Activated CD8-positive, alpha-beta T cell treated with anti-CD3 and anti-CD28 coated beads for 36 hours (primary cell): Measurements from ENCODE around the gene AHCYL2. TPM values are rescaled to one million over a fixed set of nuclear protein-coding genes. Genes with fewer than 3 reads are reported as not detected.
A peak's percentile ranks its signal among the peaks of the same experiment; 100 is the strongest.

ENCODE experiments used
- ATAC-seq: fragments of 200-7000 bp; cut with Tn5 transposase; one replicate; pipeline ENCODE4 v1.10.0; 2021; ENCODE audit warnings: mild to moderate bottlenecking, moderate library complexity
- CTCF ChIA-PET: fragments of 350-600 bp; sonication (Branson Sonifier 250); formaldehyde crosslinking; loops from one replicate; lab custom pipeline; 2021; ENCODE audit warnings: antibody characterized with exemption; lab: Charles Lee
- POLR2A ChIA-PET: fragments of 350-600 bp; sonication (Branson Sonifier 250); formaldehyde crosslinking; loops from one replicate; lab custom pipeline; 2021; ENCODE audit warnings: antibody characterized with exemption; lab: Charles Lee
- DNase-seq: peaks from one replicate; pipeline ENCODE4 v3.0.0-alpha.2; 2020
- H3K27ac Mint-ChIP-seq: one replicate; pipeline ENCODE4 v1.8.0; 2021; ENCODE audit warnings: mild to moderate bottlenecking, mixed read lengths
- H3K27me3 Mint-ChIP-seq: one replicate; pipeline ENCODE4 v1.8.0; 2021; ENCODE audit warnings: mixed read lengths
- H3K36me3 Mint-ChIP-seq: one replicate; pipeline ENCODE4 v1.8.0; 2021; ENCODE audit warnings: low read depth, mixed read lengths
- H3K4me1 Mint-ChIP-seq: one replicate; pipeline ENCODE4 v1.8.0; 2021; ENCODE audit warnings: low read depth, mixed read lengths
- H3K4me3 Mint-ChIP-seq: one replicate; pipeline ENCODE4 v1.8.0; 2021; ENCODE audit warnings: mild to moderate bottlenecking, moderate library complexity, mixed read lengths
- H3K9me3 Mint-ChIP-seq: one replicate; pipeline ENCODE4 v1.8.0; 2021; ENCODE audit warnings: mixed read lengths
- CTCF ChIP-seq: fragments of 200-600 bp; IDR thresholded peaks from one replicate; pipeline ENCODE4 v1.8.0; 2022; ENCODE audit warnings: antibody characterized with exemption, mild to moderate bottlenecking
- intact Hi-C: fragments of 100-400 bp; cut with micrococcal nuclease; formaldehyde crosslinking; loops from one replicate; pipeline ENCODE4 v1.10.0; 2022
- total RNA-seq, 2 experiments: library from RNA; stranded (reverse); gene quantifications; one replicate each; pipeline ENCODE4 v1.2.3, GENCODE V29; 2021

AHCYL2 gene
- total RNA-seq, 2 experiments from 2014 or later: 8.1 to 9.6 TPM

GRCh38 chr7:129222064-129222463, 2.8 kb upstream of the AHCYL2 start:
- POLR2A ChIA-PET: interaction anchor here (1.5 to 1.6 kb wide), 2 partner anchors 41 to 50 kb away, joined by 3 to 4 read pairs; no protein-coding TSS in a partner anchor
- H3K27me3 Mint-ChIP-seq: peaks cover 4% of the 10 kb centered on the region
- H3K36me3 Mint-ChIP-seq: no peaks in the 10 kb centered on the region
- peaks cover 23% of the 10 kb centered on the region for H3K4me1 Mint-ChIP-seq
- TF ChIP-seq CTCF: no peak
- peak overlapping the region; percentile 43 for H3K4me3 Mint-ChIP-seq
- peak overlapping the region; percentile 4 for H3K27ac Mint-ChIP-seq
- CTCF ChIA-PET: interaction anchor here (0.7 to 15.1 kb wide), 13 partner anchors 9 to 604 kb away, joined by 3 to 320 read pairs (median 3); no protein-coding TSS in a partner anchor
- intact Hi-C loops: loop anchor here (10.0 kb wide), 1 partner anchor 253 kb away; no protein-coding TSS in a partner anchor
- ATAC-seq (no peak), DNase-seq (no peak)
- H3K9me3 Mint-ChIP-seq: no peaks in the 10 kb centered on the region

GRCh38 chr7:129225206-129225930, 538 bp downstream of the AHCYL2 start:
- no peak for TF ChIP-seq CTCF
- intact Hi-C loops: loop anchor here (10.0 kb wide), 1 partner anchor 249 kb away; no protein-coding TSS in a partner anchor
- peak; percentile 50 for ATAC-seq
- Mint-ChIP-seq H3K27me3 (no peaks in the 10 kb centered on the region), H3K4me1 (peaks cover 25% of the 10 kb centered on the region), H3K9me3 (no peaks in the 10 kb centered on the region), H3K27ac (peak overlapping the region; percentile 77), H3K4me3 (peak overlapping the region; percentile 79), H3K36me3 (no peaks in the 10 kb centered on the region)
- POLR2A ChIA-PET: interaction anchor here (0.6 to 1.5 kb wide), 6 partner anchors 11 to 70 kb away, joined by 3 to 5 read pairs (median 3); no protein-coding TSS in a partner anchor
- CTCF ChIA-PET: interaction anchor here (0.9 to 15.1 kb wide), 8 partner anchors 10 to 73 kb away, joined by 3 to 320 read pairs (median 6); no protein-coding TSS in a partner anchor
- DNase-seq: peak; percentile 69

DNA sequence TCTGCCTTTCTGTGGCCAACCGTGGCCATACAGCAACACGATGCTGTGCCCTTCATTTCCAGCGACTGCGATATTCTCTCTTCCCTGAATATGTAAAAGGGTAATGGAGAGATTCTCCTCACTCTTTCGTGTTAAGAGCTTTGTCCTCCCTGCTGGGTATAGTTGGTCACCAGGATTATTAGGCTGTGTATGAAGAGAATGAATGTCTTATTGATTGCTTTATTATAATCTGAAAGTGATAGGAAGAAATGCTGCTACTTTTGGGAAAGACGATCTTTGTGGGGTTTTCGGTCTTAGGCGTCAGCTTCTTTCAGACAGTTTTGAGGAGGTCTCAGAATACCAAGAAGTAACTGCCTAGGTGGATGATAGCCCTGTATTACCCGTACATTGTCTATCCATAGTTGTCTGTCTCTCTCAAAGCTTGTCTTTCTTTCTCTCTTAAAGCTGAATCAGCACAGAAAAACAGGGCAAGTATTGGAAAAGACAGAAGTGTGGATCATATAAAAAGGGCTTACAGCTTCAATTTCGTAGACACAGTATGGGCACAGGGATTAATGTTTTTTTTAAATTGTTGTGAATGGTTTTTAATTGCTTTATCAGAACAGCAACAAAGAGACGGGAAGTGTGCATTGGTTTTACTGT, 1.2 kb downstream of the AHCYL2 start:
- H3K36me3 Mint-ChIP-seq: no peaks in the 10 kb centered on the region
- no peaks in the 10 kb centered on the region for H3K9me3 Mint-ChIP-seq
- H3K27ac Mint-ChIP-seq: no peak overlapping the region
- H3K4me1 Mint-ChIP-seq: peaks cover 25% of the 10 kb centered on the region
- ChIA-PET CTCF (interaction anchor here (0.9 to 15.1 kb wide), 9 partner anchors 8 to 144 kb away, joined by 3 to 320 read pairs (median 5); no protein-coding TSS in a partner anchor), POLR2A (interaction anchor here (1.5 kb wide), 1 partner anchor 45 kb away, joined by 4 read pairs; no protein-coding TSS in a partner anchor)
- intact Hi-C loops: loop anchor here (10.0 kb wide), 1 partner anchor 249 kb away; no protein-coding TSS in a partner anchor
- DNase-seq (peak; percentile 22), ATAC-seq (no peak)
- peak overlapping the region; percentile 79 for H3K4me3 Mint-ChIP-seq
- H3K27me3 Mint-ChIP-seq: no peaks in the 10 kb centered on the region
- TF ChIP-seq CTCF: no peak

GRCh38 chr7:129227646-129228578, 3.1 kb downstream of the AHCYL2 start:
- DNase-seq (no peak), ATAC-seq (no peak)
- H3K9me3 Mint-ChIP-seq: no peaks in the 10 kb centered on the region
- H3K4me3 Mint-ChIP-seq: no peak overlapping the region
- H3K27ac Mint-ChIP-seq: no peak overlapping the region
- peaks cover 20% of the 10 kb centered on the region for H3K4me1 Mint-ChIP-seq
- CTCF ChIA-PET: interaction anchor here (0.9 to 15.1 kb wide), 4 partner anchors 10 to 70 kb away, joined by 3 to 320 read pairs (median 10); no protein-coding TSS in a partner anchor
- TF ChIP-seq CTCF: no peak
- POLR2A ChIA-PET: interaction anchor here (1.0 to 1.5 kb wide), 5 partner anchors 9 to 44 kb away, joined by 3 to 5 read pairs (median 5); no protein-coding TSS in a partner anchor
- no peaks in the 10 kb centered on the region for H3K36me3 Mint-ChIP-seq
- intact Hi-C loops: loop anchor here (10.0 kb wide), 1 partner anchor 247 kb away; no protein-coding TSS in a partner anchor
- no peaks in the 10 kb centered on the region for H3K27me3 Mint-ChIP-seq
